ENCODE data around the gene SYT10. TPM values are rescaled to one million over a fixed set of nuclear protein-coding genes. Genes with fewer than 3 reads are reported as not detected.

The SYT10 gene, protein sequence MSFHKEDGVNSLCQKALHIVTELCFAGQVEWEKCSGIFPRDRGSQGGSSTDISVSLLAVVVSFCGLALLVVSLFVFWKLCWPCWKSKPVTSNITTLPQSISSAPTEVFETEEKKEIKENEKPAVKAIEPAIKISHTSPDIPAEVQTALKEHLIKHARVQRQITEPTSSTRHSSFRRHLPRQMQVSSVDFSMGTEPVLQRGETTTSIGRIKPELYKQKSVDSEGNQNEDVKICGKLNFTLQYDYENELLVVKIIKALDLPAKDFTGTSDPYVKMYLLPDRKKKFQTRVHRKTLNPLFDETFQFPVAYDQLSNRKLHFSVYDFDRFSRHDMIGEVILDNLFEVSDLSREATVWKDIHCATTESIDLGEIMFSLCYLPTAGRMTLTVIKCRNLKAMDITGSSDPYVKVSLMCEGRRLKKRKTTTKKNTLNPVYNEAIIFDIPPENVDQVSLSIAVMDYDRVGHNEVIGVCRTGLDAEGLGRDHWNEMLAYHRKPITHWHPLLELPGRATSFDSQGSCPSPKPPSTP
- total RNA-seq, result not detected in 2 replicates

DNA sequence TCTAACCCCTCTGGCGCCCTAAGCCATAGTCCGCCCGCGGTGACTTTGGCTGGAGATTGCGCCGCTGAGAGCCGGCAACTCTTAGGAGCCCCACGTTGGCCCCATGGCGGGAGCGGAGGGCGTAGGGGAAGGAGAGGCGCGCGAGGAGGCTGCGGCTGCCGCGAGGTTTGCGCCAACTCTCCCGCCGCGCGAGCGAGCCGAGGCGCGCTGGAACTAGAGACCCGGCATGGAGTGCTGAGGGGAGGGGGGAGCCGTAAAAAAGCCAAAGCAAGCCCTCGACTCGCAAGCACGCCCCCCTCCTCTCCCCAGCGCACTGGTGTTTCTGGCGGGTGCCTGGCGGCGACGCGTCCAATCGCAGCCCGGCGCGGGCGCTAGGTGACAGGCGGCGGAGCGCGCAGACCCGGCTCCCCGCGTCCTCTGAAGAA lies at the start of gene SYT10:
Gene SYT10 (minus strand): TSS at position 233 of the 425 bp plus-strand sequence. CDS start 297 bp downstream, outside the sequence.

